IMR-90 (cell line): Measurements from ENCODE around the gene LHFPL3. TPM values are rescaled to one million over a fixed set of nuclear protein-coding genes. Genes with fewer than 3 reads are reported as not detected.

Experiments used
- ATAC-seq: fragments of 200-7000 bp; cut with Tn5 transposase; 2 replicates; pipeline ENCODE4 v1.9.1; 2020; ENCODE audit warnings: low read depth, mild to moderate bottlenecking, moderate library complexity
- BruUV-seq: library from RNA; stranded (reverse); fragments of 400-500 nt; replicated peaks from 2 replicates; lab custom pipeline; 2021; lab: Mats Ljungman, UMichigan
- CTCF ChIA-PET: fragments of 300-600 bp; formaldehyde crosslinking; extraction: SDS; loops from one replicate; lab custom pipeline; 2021; ENCODE audit warnings: antibody characterized with exemption; lab: Yijun Ruan, JAX
- POLR2A ChIA-PET: fragments of 300-600 bp; sonication (Branson Sonifier 250); formaldehyde crosslinking; loops from one replicate; lab custom pipeline; 2022; ENCODE audit warnings: antibody characterized with exemption; ENCODE audit not compliant: unreplicated experiment; lab: Charles Lee
- DNase-seq: peaks from one replicate; pipeline ENCODE4 v3.0.0; 2013
- H2AFZ ChIP-seq: replicated peaks from 2 replicates; pipeline ENCODE3; 2013; ENCODE audit warnings: low read length, mild to moderate bottlenecking; ENCODE audit not compliant: poor library complexity
- H2AK5ac ChIP-seq: 2 replicates; pipeline ENCODE4 v1.6.1; 2013; ENCODE audit warnings: low read depth, low read length, inconsistent platforms
- H2AK9ac ChIP-seq: replicated peaks from 2 replicates; pipeline ENCODE3; 2013; ENCODE audit warnings: mild to moderate bottlenecking, low read depth, low read length, moderate library complexity; ENCODE audit not compliant: poor library complexity
- H2BK120ac ChIP-seq: 2 replicates; pipeline ENCODE4 v1.6.1; 2013; ENCODE audit warnings: low read depth, low read length, inconsistent platforms
- H2BK15ac ChIP-seq: 3 replicates; pipeline ENCODE4 v1.6.1; 2013; ENCODE audit warnings: low read depth, low read length, inconsistent platforms
- H2BK20ac ChIP-seq: 2 replicates; pipeline ENCODE4 v1.6.1; 2013; ENCODE audit warnings: low read depth, mild to moderate bottlenecking, inconsistent platforms, low read length, moderate library complexity
- H2BK5ac ChIP-seq: 2 replicates; pipeline ENCODE4 v1.6.1; 2013; ENCODE audit warnings: mild to moderate bottlenecking, low read depth, low read length, inconsistent platforms; ENCODE audit not compliant: poor library complexity, severe bottlenecking
- H3K14ac ChIP-seq: replicated peaks from 2 replicates; pipeline ENCODE4 v1.6.1; 2013; ENCODE audit warnings: low read depth, low read length, inconsistent platforms
- H3K18ac ChIP-seq: 2 replicates; pipeline ENCODE4 v1.6.1; 2013; ENCODE audit warnings: low read depth, low read length, control low read depth
- H3K23ac ChIP-seq: 2 replicates; pipeline ENCODE4 v1.6.1; 2013; ENCODE audit warnings: low read depth, low read length, inconsistent platforms
- H3K27ac ChIP-seq: 2 replicates; pipeline ENCODE4 v1.5.1; 2013; ENCODE audit warnings: mild to moderate bottlenecking, control low read depth, low read length; ENCODE audit not compliant: insufficient read depth
- H3K27me3 ChIP-seq: 2 replicates; pipeline ENCODE4 v1.6.1; 2013; ENCODE audit warnings: low read length; ENCODE audit not compliant: control insufficient read depth, insufficient read depth
- H3K36me3 ChIP-seq: 2 replicates; pipeline ENCODE4 v1.6.1; 2013; ENCODE audit warnings: low read length, mixed read lengths; ENCODE audit not compliant: control insufficient read depth, insufficient read depth
- H3K4ac ChIP-seq: 2 replicates; pipeline ENCODE4 v1.6.1; 2013; ENCODE audit warnings: low read depth, low read length, inconsistent platforms
- H3K4me1 ChIP-seq: 2 replicates; pipeline ENCODE4 v1.6.1; 2013; ENCODE audit warnings: low read length, mixed read lengths; ENCODE audit not compliant: control insufficient read depth, insufficient read depth
- H3K4me2 ChIP-seq: 2 replicates; pipeline ENCODE4 v1.6.1; 2013; ENCODE audit warnings: low read depth, mild to moderate bottlenecking, control low read depth, low read length, moderate library complexity
- H3K4me3 ChIP-seq: 2 replicates; pipeline ENCODE4 v1.5.1; 2013; ENCODE audit warnings: low read depth, mild to moderate bottlenecking, control low read depth, low read length, moderate library complexity; ENCODE audit not compliant: insufficient read depth
- H3K56ac ChIP-seq: 2 replicates; pipeline ENCODE4 v1.6.1; 2013; ENCODE audit warnings: low read length, inconsistent platforms; ENCODE audit not compliant: insufficient read depth; ENCODE audit errors: extremely low read depth
- H3K79me1 ChIP-seq, 2 experiments: 2 replicates each; pipeline ENCODE4 v1.6.1; 2013; ENCODE audit warnings: low read length in 2 of 2, inconsistent platforms in 1 of 2, low read depth in 1 of 2
- H3K9ac ChIP-seq: 2 replicates; pipeline ENCODE4 v1.6.1; 2013; ENCODE audit warnings: low read depth, low read length, control low read depth
- H3K9me1 ChIP-seq: 2 replicates; pipeline ENCODE4 v1.6.1; 2013; ENCODE audit warnings: low read length, inconsistent platforms; ENCODE audit not compliant: insufficient read depth
- H3K9me3 ChIP-seq: 2 replicates; pipeline ENCODE4 v1.6.1; 2013; ENCODE audit warnings: low read length; ENCODE audit not compliant: control insufficient read depth, insufficient read depth
- H4K20me1 ChIP-seq: 2 replicates; pipeline ENCODE4 v1.6.1; 2013; ENCODE audit warnings: low read length, inconsistent platforms; ENCODE audit not compliant: insufficient read depth
- H4K5ac ChIP-seq: 2 replicates; pipeline ENCODE4 v1.6.1; 2013; ENCODE audit warnings: mild to moderate bottlenecking, low read depth, low read length, control low read depth
- H4K8ac ChIP-seq, 2 experiments: 2 replicates each; pipeline ENCODE4 v1.6.1; 2013; ENCODE audit warnings: low read depth in 2 of 2, low read length in 2 of 2, control low read depth in 1 of 2, inconsistent platforms in 1 of 2
- H4K91ac ChIP-seq: 2 replicates; pipeline ENCODE4 v1.6.1; 2013; ENCODE audit warnings: low read depth, low read length, inconsistent platforms; ENCODE audit not compliant: insufficient read depth
- BHLHE40 ChIP-seq: fragments of 150-350 bp; IDR thresholded peaks from 2 replicates; pipeline ENCODE4 v1.6.1; 2016; ENCODE audit warnings: mild to moderate bottlenecking, low read depth, low read length
- CEBPB ChIP-seq: IDR thresholded peaks from 2 replicates; pipeline ENCODE4 v1.6.1; 2012; ENCODE audit warnings: low read depth, low read length, improper control_type of control experiment
- CHD1 ChIP-seq: IDR thresholded peaks from 2 replicates; pipeline ENCODE4 v1.6.1; 2012; ENCODE audit warnings: low read depth, low read length, improper control_type of control experiment
- FOS ChIP-seq: fragments of 150-350 bp; IDR thresholded peaks from 2 replicates; pipeline ENCODE4 v1.6.1; 2016; ENCODE audit warnings: low read depth, low read length
- MAFK ChIP-seq: IDR thresholded peaks from 2 replicates; pipeline ENCODE4 v1.6.1; 2012; ENCODE audit warnings: low read depth, low read length, improper control_type of control experiment
- MAZ ChIP-seq: IDR thresholded peaks from 2 replicates; pipeline ENCODE4 v1.6.1; 2012; ENCODE audit warnings: low read depth, mild to moderate bottlenecking, low read length, improper control_type of control experiment, moderate library complexity, borderline replicate concordance
- MXI1 ChIP-seq: IDR thresholded peaks from 2 replicates; pipeline ENCODE4 v1.6.1; 2012; ENCODE audit warnings: low read depth, mild to moderate bottlenecking, low read length, moderate library complexity, borderline replicate concordance
- NFE2L2 ChIP-seq: fragments of 150-350 bp; IDR thresholded peaks from 2 replicates; pipeline ENCODE4 v1.6.1; 2016; ENCODE audit warnings: low read depth, mild to moderate bottlenecking, low read length
- POLR2A ChIP-seq: IDR thresholded peaks from 2 replicates; pipeline ENCODE4 v1.6.1; 2012; ENCODE audit warnings: mild to moderate bottlenecking, low read depth, low read length
- RAD21 ChIP-seq: IDR thresholded peaks from 2 replicates; pipeline ENCODE4 v1.6.1; 2012; ENCODE audit warnings: low read length, improper control_type of control experiment
- RCOR1 ChIP-seq: IDR thresholded peaks from 2 replicates; pipeline ENCODE4 v1.6.1; 2012; ENCODE audit warnings: mild to moderate bottlenecking, low read length, improper control_type of control experiment; ENCODE audit not compliant: insufficient replicate concordance
- RFX5 ChIP-seq: IDR thresholded peaks from 2 replicates; pipeline ENCODE4 v1.8.0; 2012; ENCODE audit warnings: low read depth, mild to moderate bottlenecking, low read length, moderate library complexity
- SMC3 ChIP-seq: fragments of 150-350 bp; IDR thresholded peaks from 2 replicates; pipeline ENCODE4 v1.6.1; 2016; ENCODE audit warnings: low read depth, mild to moderate bottlenecking, antibody characterized with exemption, low read length, moderate library complexity
- WGBS, 2 experiments: methylation state at CpG; one replicate each; pipeline versions ENCODE4 v1.1.5 to v1.1.7; 2013; ENCODE audit warnings: missing lambda C conversion rate in 2 of 2; ENCODE audit not compliant: insufficient read length in 1 of 2; ENCODE audit errors: extremely low coverage in 2 of 2; 5-methylcytosine and 5-hydroxymethylcytosine counted together
- dilution Hi-C: fragments of 300-500 bp; cut with HindIII; formaldehyde crosslinking; loops from one replicate; pipeline ENCODE4 v1.14.3; 2018; ENCODE audit warnings: low sequenced_read_pairs; ENCODE audit not compliant: unreplicated experiment
- in situ Hi-C: fragments of 300-500 bp; cut with MboI; formaldehyde crosslinking; loops from 3 replicates; pipeline ENCODE4 v1.14.3; 2019; ENCODE audit warnings: low sequenced_read_pairs, inconsistent platforms, mixed read lengths
- intact Hi-C: fragments of 100-400 bp; cut with micrococcal nuclease; formaldehyde crosslinking; loops from 2 replicates; pipeline ENCODE4 v1.10.0; 2022
- polyA plus RNA-seq, 3 experiments: library from polyadenylated mRNA; depleted of rRNA; stranded (reverse); fragments of >200 nt; gene quantifications; 2 replicates each; pipeline ENCODE4 v1.2.3, GENCODE V29; 2012; ENCODE audit warnings: low replicate concordance in 1 of 3
- total RNA-seq: library from RNA; depleted of rRNA; stranded (reverse); fragments of >200 nt; gene quantifications from 2 replicates; pipeline ENCODE4 v1.2.3, GENCODE V29; 2012
- TF ChIP-seq, protein P1 (sequence below): conservative IDR thresholded peaks from 2 replicates; pipeline ENCODE4 v1.5.1; 2012; ENCODE audit warnings: mild to moderate bottlenecking, low read depth, low read length, improper control_type of control experiment
- TF ChIP-seq, protein P2 (sequence below): fragments of 150-350 bp; IDR thresholded peaks from 2 replicates; pipeline ENCODE4 v1.6.1; 2017; ENCODE audit warnings: mild to moderate bottlenecking, antibody characterized with exemption, low read length, low read depth
- TF ChIP-seq, protein P3 (sequence below): fragments of 150-350 bp; IDR thresholded peaks from 2 replicates; pipeline ENCODE4 v1.6.1; 2016; ENCODE audit warnings: low read depth, mild to moderate bottlenecking, low read length, moderate library complexity, borderline replicate concordance

The LHFPL3 gene
- total and polyA plus RNA-seq, 2 of the 4 experiments (the other 2 are of a cell fraction), result not detected

DNA sequence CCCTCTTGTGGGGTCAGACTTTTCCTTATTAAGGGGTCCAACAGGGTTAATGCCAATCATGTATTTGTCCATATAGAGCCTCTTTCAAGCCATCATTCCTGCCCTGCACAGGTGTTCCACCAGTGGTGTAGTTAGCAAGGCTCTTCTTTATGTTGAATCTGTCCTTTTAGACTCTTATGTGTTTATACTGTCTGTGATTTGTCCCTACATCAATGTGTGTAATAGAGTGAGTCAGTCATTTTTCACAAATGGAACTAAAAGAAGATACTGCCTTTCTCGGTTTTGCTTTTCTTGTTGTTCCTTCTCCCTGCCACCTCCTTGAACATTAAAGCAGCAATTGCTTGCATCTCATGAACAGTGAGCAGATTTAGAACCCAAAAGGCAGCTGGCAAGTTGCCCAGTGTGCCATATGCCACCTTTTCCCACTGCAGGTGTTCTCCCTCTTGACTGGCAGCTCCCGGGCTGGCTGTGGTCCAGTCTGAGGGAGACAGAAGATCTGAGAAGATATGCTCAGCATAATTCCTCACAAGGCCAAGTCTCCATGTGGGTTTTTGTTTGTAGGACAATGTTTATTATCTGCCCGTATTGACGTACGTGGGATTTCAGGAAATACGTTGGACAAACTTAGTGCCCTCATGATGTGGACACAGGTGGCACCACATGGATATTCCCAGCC, 154.1 kb downstream of the LHFPL3 start:
- no peak overlapping the region for H3K4ac ChIP-seq
- H2BK5ac ChIP-seq, result no peak overlapping the region
- H2AK5ac ChIP-seq, result no peak overlapping the region
- no peak overlapping the region for H3K4me2 ChIP-seq
- no peak overlapping the region for H4K8ac ChIP-seq
- in situ Hi-C loops (no loop called here), intact Hi-C loops (no loop called here), dilution Hi-C loops (no loop called here)
- no peak for TF ChIP-seq MAZ
- TF ChIP-seq POLR2A, result no peak
- TF ChIP-seq RAD21, result no peak
- TF ChIP-seq BHLHE40, result no peak
- TF ChIP-seq CEBPB, result no peak
- TF ChIP-seq, protein P1, sequence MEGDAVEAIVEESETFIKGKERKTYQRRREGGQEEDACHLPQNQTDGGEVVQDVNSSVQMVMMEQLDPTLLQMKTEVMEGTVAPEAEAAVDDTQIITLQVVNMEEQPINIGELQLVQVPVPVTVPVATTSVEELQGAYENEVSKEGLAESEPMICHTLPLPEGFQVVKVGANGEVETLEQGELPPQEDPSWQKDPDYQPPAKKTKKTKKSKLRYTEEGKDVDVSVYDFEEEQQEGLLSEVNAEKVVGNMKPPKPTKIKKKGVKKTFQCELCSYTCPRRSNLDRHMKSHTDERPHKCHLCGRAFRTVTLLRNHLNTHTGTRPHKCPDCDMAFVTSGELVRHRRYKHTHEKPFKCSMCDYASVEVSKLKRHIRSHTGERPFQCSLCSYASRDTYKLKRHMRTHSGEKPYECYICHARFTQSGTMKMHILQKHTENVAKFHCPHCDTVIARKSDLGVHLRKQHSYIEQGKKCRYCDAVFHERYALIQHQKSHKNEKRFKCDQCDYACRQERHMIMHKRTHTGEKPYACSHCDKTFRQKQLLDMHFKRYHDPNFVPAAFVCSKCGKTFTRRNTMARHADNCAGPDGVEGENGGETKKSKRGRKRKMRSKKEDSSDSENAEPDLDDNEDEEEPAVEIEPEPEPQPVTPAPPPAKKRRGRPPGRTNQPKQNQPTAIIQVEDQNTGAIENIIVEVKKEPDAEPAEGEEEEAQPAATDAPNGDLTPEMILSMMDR, result no peak
- TF ChIP-seq CHD1, result no peak
- no peak for TF ChIP-seq MXI1
- TF ChIP-seq RFX5, result no peak
- TF ChIP-seq FOS, result no peak
- no peak for TF ChIP-seq MAFK
- TF ChIP-seq, protein P2, sequence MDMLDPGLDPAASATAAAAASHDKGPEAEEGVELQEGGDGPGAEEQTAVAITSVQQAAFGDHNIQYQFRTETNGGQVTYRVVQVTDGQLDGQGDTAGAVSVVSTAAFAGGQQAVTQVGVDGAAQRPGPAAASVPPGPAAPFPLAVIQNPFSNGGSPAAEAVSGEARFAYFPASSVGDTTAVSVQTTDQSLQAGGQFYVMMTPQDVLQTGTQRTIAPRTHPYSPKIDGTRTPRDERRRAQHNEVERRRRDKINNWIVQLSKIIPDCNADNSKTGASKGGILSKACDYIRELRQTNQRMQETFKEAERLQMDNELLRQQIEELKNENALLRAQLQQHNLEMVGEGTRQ, result no peak
- TF ChIP-seq, protein P3, sequence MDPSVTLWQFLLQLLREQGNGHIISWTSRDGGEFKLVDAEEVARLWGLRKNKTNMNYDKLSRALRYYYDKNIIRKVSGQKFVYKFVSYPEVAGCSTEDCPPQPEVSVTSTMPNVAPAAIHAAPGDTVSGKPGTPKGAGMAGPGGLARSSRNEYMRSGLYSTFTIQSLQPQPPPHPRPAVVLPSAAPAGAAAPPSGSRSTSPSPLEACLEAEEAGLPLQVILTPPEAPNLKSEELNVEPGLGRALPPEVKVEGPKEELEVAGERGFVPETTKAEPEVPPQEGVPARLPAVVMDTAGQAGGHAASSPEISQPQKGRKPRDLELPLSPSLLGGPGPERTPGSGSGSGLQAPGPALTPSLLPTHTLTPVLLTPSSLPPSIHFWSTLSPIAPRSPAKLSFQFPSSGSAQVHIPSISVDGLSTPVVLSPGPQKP, result no peak
- no peak for TF ChIP-seq NFE2L2
- TF ChIP-seq RCOR1, result no peak
- no peak for TF ChIP-seq SMC3
- no peak overlapping the region for H2BK20ac ChIP-seq
- no peak overlapping the region for H3K18ac ChIP-seq
- no peak overlapping the region for H3K9ac ChIP-seq
- no peak overlapping the region for H2AK9ac ChIP-seq
- H3K23ac ChIP-seq, result no peak overlapping the region
- H3K79me1 ChIP-seq, result no peaks in the 10 kb centered on the region
- ChIA-PET CTCF (no interaction called here), POLR2A (no interaction called here)
- no peak overlapping the region for H3K56ac ChIP-seq
- no CpG with 5 or more reads among the region's 6 CpGs for WGBS, 2 experiments
- H4K20me1 ChIP-seq, result no peaks in the 10 kb centered on the region
- no peaks in the 10 kb centered on the region for H3K36me3 ChIP-seq
- H3K4me1 ChIP-seq, result no peaks in the 10 kb centered on the region
- H3K9me1 ChIP-seq, result no peaks in the 10 kb centered on the region
- DNase-seq (no peak), ATAC-seq (no peak)
- no peak overlapping the region for H3K4me3 ChIP-seq
- no peak overlapping the region for H4K91ac ChIP-seq
- H3K14ac ChIP-seq, result no peak overlapping the region
- BruUV-seq, result no TSS peak
- no peak overlapping the region for H2BK120ac ChIP-seq
- H2BK15ac ChIP-seq, result no peak overlapping the region
- H2AFZ ChIP-seq, result no peak overlapping the region
- H4K5ac ChIP-seq, result no peak overlapping the region
- peaks cover 4% of the 10 kb centered on the region; the same call in 1 of the 2 replicates for H3K9me3 ChIP-seq
- no peak overlapping the region for H3K27ac ChIP-seq
- no peaks in the 10 kb centered on the region for H3K27me3 ChIP-seq
